Activated CD4-positive, CD25-positive, alpha-beta regulatory T cell (primary cell): ENCODE measurements around the gene PRR18.
"Not testable (repeated sequence)": the region's sequence is repeated elsewhere in the genome, so short reads cannot be mapped to it uniquely, and the experiment has no call there.

Experiments
- DNase-seq, 4 experiments: peaks; one replicate each; lab custom pipeline; 2025; lab: John Stamatoyannopoulos, UW

The PRR18 gene

GRCh38 chr6:166308033-166308768 lies at the start of gene PRR18:
TSS of gene PRR18 (minus strand) at chr6:166308392. CDS start at chr6:166308142, 250 bp downstream.
- no peak for DNase-seq

GRCh38 chr6:166355552-166355951 lies 47.4 kb upstream of the PRR18 start:
- DNase-seq, result no peak

- DNase-seq, result no peak
Observed at GRCh38 chr6:166354965-166355364, 46.8 kb upstream of the PRR18 start.

- no peak for DNase-seq
Observed at GRCh38 chr6:166354143-166354542, 46.0 kb upstream of the PRR18 start.

GRCh38 chr6:166353507-166353906 lies 45.3 kb upstream of the PRR18 start:
- DNase-seq, result no peak

GRCh38 chr6:166352923-166353322 lies 44.7 kb upstream of the PRR18 start:
- DNase-seq, result no peak

GRCh38 chr6:166351715-166352285 lies 43.6 kb upstream of the PRR18 start:
- no peak for DNase-seq

GRCh38 chr6:166348305-166348949 lies 40.2 kb upstream of the PRR18 start:
- no peak for DNase-seq

- no peak for DNase-seq
Observed at GRCh38 chr6:166346965-166347364, 38.8 kb upstream of the PRR18 start.

- DNase-seq, result no peak
Observed at GRCh38 chr6:166346449-166346848, 38.3 kb upstream of the PRR18 start.

GRCh38 chr6:166345672-166346071 lies 37.5 kb upstream of the PRR18 start:
- DNase-seq, result not testable (repeated sequence)

- not testable (repeated sequence) for DNase-seq
Observed at GRCh38 chr6:166344921-166345320, 36.7 kb upstream of the PRR18 start.

- no peak for DNase-seq
Observed at GRCh38 chr6:166344240-166344639, 36.0 kb upstream of the PRR18 start.

GRCh38 chr6:166343150-166343487 lies 34.9 kb upstream of the PRR18 start:
- DNase-seq, result no peak

- DNase-seq, result peak; percentile 38 to 57 (median 50)
Observed at GRCh38 chr6:166342349-166343149, 34.4 kb upstream of the PRR18 start, which contains the start of gene SFT2D1. TSS of gene SFT2D1 (minus strand) at chr6:166342545. CDS start at chr6:166342481, 64 bp downstream.

- DNase-seq, result no peak
Observed at GRCh38 chr6:166341977-166342348, 33.8 kb upstream of the PRR18 start.

GRCh38 chr6:166341464-166341863 lies 33.3 kb upstream of the PRR18 start:
- no peak for DNase-seq

- DNase-seq, result no peak
Observed at GRCh38 chr6:166338854-166339253, 30.7 kb upstream of the PRR18 start.

- no peak for DNase-seq
Observed at GRCh38 chr6:166336847-166337246, 28.7 kb upstream of the PRR18 start.

GRCh38 chr6:166335378-166336302 lies 27.4 kb upstream of the PRR18 start:
- DNase-seq, result no peak

- no peak for DNase-seq
Observed at GRCh38 chr6:166334878-166335277, 26.7 kb upstream of the PRR18 start.
